MV-4-11 (cell line): Measurements from ENCODE around the gene IQSEC1.
A peak's percentile ranks its signal among the peaks of the same experiment; 100 is the strongest.

Source experiments
- DNase-seq: peaks from one replicate; lab custom pipeline; 2025; lab: John Stamatoyannopoulos, UW

The IQSEC1 gene

DNA sequence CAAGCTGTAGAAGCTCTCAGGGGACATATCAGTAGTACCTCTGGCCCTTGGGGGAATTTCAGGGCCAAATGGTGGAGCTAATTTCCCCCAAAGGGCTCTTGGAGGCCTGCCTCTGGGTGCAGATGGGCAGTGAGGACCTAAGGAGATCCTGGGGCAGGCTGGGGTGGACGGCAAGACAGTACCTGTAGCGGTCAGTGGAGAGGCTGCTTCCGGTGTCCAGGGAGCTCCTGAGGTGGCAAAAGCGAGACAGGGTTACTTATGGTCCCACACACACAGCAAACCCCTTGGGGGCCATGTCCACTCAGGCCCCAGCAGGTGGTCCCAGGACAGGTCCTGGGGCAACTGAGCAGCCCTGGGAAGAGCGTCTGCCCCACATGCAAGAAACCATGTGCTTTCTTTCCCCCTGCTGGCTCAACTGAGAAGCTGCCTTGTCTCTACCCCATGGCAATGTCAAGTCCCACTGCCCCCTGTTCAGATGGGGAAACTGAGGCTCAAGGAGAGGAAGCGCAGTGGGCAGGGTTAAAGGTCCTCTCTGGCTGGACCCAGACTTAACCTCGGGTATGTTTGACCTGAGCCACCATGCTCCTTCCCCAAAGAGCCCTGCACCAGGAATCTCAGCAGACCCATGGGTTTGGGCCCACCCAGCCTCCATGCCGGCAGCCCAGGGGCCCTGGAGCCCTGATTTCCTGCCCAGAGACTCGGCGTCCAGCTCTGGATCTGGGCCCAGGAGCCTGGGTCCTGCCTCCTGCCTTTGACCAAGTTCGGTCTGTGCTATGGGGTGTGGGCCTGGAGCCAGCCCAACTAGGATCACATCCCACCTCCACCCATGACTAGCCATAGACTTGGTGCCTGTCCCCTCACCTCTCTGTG is 25.7 kb downstream of the IQSEC1 start:
- DNase-seq: no peak

DNA sequence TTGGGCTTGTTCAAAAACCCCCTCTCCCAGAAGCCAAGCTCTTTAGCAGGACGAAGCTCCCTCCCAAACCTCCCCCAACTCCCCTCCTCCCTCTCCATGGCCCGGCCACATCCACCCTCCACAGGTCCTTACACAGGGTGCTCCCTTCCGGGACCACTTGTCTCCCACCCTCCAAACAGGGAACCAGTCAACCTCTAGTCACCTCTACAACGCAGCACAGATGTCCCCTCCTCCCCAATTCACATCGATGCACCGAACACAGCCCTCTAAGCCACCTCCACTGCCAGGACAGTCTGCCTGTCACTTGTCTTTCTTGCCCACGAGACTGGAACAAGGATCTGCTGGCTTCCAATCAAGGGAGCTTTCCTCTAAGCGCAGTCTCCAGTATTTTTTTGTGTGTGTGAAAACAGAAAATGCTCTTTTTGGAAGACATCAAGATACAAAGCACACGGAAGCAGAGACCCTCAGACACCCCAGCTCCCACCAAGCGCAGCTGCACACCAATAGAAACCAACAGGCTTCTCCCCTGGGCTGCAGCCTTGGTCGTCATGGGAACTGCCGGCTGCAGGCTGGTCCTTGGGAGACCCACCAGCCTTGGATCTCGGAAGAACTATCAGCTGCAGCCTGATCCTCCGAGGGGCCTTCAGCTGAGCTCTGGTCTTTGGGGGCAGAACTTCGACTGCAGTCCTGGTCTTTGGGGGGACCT is 26.5 kb downstream of the IQSEC1 start:
- no peak for DNase-seq

DNA sequence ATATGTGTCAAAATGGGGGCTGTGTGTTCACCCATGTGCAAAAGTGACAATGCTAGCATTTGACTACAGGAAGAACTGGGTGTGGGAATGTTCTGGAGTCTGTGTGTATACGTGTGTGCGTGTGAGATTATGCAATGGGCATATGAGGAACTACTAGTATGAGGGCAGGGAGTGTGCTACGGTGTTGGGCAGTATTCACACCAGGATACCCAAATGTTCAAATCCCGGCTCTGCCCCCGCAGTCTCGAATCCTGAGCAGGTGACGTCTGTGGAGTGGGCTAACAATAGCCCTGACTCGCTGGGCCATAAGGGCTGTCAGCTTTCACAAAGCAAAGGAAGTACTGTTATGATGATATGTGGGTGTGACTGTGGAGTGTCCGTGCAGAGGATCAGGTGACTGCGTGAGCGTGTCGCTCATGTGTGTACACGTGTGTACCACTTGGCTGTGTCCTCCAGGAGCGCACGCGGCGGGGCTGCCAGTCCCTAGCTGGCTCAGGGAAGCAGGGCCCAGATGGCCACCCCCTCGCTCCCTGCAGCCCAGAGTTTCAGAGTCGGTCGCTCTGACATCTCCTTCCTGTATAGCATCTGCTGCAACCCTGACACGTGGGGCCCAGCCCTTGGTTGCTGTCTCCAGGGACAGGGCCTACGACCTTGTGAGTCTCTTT is 27.2 kb downstream of the IQSEC1 start:
- DNase-seq: peak; percentile 79

DNA sequence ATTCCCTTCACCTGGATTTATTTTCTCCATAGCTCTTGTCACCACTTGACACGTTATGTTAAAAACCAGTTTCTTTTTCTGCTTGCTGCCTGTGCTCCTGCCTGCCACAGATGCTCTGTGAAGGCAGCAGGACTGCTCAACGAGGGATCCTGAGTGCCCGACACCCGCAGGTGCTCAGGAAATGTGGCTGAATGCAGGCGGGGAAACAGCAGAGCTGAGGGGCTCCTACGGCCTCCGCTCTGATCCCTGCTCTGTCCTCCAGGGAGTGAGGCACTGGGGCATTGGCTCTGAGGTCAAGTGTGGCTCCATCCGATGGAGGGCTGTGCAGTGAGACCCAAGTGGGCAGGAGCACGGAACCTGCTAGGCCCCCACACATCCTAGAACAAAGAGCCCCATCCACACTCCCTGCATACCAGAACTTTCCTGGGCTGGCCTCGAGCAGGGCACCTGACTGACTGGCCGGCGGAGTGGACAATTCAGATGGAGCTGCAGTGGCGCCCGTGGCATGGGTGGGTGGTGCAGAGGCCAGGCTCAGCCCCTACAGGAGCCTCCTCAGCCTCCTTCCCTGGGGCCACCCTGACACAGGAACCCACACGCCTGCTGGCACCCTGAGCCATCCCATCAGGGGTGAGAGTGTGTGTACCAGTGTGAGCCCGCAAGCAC is 27.9 kb downstream of the IQSEC1 start:
- no peak for DNase-seq

DNA sequence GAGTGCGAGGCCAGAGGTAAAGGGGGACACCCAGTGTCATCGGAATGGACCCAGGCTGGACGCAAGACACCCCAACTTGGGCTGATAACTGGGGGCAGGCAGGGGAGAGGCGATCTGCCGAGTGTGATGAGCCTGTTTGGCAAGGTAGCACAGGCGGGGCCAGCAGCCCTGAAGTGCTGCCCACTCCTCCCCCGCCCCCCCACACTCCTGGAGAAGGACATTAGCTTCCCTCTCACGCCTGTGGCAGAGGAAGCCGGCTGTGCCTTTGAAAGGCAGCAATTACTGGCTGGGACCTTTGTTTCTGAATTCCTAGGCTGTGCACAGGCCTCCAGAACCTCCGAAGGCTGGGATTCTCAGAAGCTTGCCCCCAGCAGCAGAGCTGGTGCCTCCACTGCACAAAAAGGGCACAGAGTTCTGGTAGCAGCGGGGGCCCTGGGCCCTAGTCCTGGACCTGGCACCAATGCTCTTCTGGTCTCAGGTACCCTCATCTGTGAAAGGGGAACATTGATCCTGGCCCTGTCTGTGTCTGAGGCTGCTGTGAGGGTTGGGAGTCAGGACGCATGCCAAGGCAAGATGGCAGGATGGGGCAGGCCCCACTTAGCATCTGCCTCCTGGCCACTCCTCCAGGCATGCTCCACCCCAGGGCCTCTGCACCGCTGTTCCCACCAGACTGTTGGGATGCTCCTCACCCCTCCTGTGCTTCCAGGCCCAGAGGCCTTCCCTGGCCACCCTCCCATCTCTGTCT is 28.6 kb downstream of the IQSEC1 start:
- DNase-seq: no peak

DNA sequence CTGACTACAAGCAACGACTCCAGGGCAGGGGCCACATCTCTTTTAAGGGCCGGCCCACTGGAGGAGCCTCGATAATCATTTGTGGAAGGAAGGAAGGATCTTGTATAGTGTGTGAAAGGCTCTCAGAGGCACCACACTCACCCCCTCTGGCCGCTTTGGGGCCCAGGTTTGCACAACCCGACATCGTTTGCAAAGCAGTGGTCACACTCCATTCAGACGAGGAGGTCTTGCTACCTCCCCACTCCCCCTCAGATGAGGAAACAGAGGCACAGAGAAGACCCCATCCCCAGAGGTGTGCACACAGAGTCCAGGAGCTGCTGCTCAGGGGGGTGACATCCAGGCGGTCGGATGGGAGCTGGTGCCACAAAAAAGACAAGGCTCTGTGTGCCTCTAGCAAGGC is 29.6 kb downstream of the IQSEC1 start:
- no peak for DNase-seq

DNA sequence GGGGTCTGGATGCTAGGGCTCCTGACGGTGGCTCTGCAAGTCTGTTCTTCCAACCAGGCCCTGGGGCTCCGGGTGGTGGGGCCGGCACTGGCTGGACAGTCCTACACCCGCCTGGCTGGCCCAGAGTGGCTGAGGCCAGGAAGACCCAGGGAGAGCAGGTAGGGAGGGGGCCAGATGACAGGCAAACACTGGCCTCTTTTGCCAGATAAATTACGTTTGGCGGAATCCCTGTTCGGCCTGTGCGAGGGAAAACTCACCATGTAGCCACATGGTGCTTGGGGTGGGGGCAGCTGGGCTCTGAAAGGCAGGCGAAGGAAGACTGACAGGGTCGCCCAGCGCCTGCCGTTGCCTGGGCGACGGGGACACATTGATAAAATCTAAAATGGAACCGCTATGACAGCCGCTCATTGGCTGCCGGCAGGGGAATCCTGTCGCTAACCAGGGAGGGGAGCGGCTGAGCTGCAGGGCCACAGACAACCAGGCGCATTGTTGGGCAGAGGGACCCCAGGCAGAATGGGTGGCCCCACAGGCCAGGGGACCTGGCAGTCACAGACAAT is 30.4 kb downstream of the IQSEC1 start:
- no peak for DNase-seq

DNA sequence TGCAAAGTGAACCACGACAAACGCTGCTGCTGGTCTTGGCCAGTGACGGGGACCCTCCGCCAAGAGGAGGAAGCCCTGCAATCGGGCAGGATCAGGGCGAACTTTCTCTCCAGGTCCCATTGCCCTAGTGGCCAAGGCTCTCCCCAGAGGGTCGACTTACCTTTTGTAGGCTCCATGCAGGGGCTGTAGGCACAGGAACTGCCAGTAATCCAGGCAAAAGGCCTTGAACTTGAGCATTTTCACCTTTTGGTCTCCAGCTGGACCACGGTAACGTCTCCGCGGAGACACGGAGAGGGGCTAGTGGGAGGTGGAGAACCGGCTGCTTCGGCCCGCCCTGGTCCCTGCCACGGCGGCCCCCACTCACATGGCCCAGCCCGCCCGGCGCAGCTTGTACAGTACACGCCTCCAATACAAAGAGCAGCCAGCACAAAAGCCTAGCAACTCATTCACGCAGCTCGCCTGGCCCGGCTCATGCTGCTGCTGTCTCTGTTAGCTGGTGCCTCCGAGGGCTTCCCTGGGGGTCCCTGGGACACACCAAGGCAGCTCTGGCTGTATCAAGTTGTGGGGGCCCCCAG is 31.0 kb downstream of the IQSEC1 start:
- DNase-seq: no peak

DNA sequence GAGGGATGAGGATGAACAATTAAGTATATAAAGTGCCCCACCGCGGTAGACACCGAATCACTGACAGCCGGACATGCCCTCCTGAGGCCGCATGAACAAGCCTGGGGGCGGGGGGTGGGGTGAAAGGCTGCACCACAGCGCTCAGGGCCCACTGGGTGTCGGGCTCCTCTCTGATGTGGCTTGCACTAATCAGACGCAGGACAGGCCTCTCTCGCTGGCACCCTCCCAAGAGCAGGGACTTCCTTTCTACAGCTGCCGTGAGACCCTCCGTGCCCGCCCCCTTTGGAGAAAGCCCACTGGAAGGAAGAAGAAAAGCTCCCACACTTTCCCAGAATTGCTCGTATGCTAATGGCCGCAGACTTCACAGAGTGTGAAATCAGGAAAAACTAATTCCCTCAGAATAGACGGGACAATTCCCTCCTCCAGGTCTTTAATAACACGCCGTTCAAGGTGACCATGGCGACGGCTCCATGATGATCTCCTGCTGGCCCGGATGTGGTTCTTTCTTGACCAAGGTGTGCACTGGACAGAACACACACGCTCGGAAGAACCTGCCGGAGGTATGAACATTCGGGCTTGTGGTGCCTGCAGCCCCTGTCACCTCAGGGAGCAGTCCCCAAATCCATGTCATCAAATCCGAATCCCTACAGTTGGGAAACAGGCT is 32.0 kb downstream of the IQSEC1 start:
- no peak for DNase-seq

DNA sequence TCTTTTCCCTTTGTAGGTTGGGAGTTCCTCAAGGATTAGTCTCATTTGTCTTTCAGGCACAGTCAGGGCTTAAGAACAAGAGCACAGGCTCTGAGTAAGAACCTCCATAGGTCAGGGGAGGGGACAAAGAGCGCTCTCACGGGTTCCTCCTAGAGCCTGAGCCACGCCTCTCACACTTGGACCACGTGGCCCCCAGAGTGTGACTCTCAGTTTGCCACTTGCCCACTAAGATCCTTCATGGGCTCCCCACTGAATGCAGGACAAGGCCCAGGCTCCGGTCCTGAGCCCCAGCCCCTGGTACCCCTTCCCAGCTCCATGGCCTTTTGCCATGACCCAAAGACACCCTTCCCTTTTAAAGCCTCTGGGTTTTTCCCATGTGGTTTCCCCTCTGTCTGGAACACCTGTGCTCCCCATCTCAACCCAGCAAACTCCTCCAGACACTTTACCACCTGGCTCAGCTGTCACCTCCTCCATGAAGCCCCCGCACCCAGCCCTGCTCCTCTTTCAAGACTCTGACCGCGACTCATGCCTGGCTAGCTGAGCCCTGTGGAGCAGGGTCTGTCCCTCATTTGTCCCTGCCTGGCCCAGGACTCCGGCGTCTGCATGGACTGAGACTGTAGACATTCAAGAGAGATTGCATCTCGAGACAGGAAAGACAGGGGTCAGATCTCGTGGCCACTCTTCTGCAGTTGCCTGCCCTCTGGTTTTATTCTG is 32.7 kb downstream of the IQSEC1 start:
- DNase-seq: peak; percentile 44

DNA sequence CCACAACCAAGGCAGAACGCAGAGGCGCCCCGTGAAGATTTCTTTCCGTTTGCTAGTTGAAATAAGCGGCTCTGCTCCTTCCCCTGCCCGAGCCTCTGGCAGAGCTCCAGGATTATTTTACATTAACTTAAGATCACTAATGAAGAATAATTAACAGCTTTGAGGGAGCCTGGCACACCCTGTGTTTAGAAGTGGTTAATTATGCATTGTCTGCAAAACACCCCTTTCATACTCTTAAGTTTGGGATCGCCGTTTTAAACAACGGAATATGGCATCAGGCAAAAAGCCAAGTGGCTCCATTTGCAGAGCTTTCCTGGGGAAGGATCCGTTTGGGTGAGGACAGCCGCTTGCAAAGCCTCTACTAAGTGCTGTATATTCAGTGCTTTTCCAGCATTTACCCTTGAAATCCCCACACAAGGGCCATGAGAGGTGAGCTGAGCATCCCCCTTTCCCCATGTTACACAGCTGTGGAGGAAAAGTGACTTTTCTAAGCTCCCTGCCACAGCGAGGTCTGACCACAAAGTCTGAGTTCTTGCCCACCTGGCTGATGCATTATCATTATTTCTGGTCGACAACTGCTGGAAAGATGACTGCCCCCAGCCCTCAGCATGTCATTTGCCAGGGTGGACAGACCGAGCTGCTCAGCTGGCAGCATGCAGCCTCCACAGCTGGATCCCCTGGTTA is 33.9 kb downstream of the IQSEC1 start:
- no peak for DNase-seq

DNA sequence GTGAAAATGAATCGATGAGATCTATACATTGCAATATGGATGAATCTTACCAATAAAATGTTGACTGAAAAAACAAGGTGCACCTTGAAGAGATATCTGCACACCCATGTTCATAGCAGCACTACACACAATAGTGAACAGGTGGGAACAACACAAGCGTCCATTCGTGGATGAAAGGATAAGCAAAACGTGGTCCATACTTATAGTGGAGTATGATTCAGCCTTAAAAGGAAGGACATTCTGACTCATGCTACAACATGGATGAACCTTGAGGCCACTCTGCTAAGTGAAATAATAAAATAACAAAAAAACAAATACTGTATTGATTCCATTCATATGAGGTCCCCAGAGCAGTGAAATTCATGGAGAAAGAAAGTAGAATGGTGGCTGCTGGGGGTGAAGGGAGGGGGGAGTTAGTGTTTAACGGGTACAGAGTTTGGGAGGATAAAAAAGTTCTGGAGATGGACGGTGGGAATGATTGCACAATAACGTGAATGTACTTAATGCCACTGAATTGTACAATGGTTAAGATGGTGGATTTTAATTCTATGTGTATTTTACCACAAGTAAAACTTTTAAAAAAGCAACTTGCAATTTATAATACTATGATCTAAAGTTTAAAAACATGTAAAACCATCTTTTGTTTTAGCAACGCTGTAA is 35.6 kb downstream of the IQSEC1 start:
- no peak for DNase-seq

DNA sequence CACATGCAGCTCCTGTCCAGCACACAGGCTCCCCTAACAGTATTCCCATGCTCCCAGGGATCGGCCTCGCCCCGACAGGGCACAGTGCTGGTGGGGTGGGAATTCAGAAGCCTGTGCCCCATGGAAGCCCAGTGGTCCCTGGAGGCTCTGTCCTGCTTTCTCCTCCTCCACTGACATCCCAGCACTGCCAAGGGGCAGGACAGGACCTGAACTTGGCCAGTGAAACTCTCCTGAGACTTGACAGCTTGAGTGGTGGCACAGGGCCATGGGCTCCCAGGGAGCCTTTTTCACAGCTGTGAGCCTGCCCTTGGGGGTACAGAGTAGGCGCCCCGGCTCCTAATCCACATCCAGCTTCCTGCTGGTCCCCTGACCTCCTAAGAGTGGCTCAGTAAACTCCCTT is 38.4 kb downstream of the IQSEC1 start:
- no peak for DNase-seq

DNA sequence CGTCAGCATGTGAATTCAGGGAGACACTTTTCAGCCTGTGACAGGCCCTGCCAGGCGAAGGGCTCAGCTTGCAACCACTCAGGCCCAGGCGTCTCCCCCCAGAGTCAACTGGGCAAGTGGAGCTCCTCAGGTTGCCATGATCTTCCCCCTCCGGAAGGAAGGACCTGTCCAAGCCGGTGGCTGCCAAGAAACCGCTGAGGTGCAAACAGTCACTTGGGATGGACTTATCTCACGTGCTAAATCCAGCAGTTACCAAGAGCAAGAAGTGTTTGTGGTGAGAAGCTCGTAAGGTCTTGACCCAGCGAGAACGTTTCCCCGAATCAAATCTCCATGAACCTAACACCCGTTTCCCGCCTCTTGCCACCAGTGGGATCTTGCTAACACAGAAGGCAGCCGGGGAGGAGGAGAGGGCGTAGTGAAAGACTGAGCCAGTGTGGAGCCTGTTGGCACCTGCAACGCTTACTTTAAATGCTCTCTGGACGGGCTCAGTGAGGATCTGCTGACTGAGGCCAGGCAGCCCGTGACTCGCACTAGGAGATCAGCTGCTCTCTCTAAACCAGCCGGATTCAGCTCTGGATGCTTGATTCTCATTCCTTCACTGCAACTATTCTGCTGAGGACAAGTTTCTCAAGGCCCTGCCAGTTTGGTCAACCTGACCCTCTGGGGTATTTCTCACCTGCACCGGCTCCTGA is 39.0 kb downstream of the IQSEC1 start:
- DNase-seq: no peak

DNA sequence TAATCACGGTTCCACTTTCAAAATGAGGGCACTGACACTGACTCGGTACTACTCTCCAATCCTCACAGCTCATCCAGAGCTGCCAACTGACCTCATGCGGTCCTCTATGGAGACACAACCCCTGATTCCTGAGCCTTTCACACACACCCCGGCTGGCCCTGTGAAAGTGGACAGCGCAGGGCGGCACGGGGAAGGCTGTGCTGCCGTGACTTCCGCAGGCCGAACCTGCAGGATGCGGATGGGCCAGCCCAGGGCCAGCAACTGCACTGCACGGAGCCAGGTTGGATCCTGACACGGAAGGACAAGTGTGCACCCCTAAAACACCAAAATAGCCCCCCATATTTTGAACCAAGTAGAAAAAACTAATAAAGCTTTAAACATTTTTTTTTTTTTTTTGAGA is 41.0 kb downstream of the IQSEC1 start:
- DNase-seq: no peak

DNA sequence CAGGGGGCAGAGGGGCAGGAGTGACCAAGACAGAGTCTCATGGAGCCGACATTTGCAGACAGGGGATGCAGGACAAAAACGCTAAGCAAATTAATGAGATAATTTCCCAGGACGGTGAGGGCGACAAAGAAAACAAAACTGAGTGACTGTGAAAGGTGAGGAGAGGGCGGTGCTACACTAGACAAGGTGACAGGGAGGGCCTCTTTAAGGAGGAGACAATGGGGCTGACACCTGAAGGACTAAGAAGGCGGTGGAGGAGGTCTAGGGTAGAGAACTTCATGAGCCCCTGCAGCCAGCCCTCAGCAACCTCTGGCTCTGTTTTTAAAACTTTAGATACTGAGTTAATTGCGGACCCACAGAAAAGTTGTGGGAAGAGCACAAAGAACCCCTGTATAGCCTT is 41.6 kb downstream of the IQSEC1 start:
- DNase-seq: no peak

DNA sequence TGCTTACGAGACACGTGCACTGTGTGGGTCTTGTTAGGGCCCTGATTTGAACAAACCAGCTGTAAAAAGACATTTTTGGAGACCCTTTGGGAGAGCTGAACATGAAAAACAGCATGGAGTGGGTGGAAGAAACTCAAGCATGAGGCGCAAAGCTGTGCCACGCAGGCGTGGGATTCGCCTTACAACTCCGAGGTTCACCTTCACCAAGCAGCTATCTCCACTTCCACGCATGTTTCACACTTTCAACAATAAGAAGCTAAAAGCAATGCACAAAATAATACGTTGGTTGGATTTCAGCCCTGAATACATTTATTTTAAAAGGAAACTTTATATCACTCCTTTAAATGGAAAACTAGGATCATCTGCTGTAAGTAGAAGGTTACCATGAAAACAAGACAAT is 42.5 kb downstream of the IQSEC1 start:
- DNase-seq: no peak
